D721Med (cell line): ENCODE results near the gene MAST4.

Experiments used
- DNase-seq: peaks from one replicate; pipeline ENCODE4 v3.0.0; 2011; ENCODE audit warnings: low spot score; ENCODE audit not compliant: insufficient read length
- FAIRE-seq: peaks from 2 replicates; lab custom pipeline; 2011; peaks lifted over from hg19 to GRCh38; lab: Jason Lieb, UNC
- CTCF ChIP-seq: IDR thresholded peaks from 2 replicates; pipeline ENCODE4 v1.5.1; 2012; ENCODE audit warnings: mild to moderate bottlenecking, control low read depth; ENCODE audit not compliant: insufficient read depth; ENCODE audit errors: missing control alignments

Gene MAST4

GRCh38 chr5:67035098-67035740 is 439.0 kb downstream of the MAST4 start:
- no peak for TF ChIP-seq CTCF
- FAIRE-seq, result no peak
- DNase-seq, result no peak

DNA sequence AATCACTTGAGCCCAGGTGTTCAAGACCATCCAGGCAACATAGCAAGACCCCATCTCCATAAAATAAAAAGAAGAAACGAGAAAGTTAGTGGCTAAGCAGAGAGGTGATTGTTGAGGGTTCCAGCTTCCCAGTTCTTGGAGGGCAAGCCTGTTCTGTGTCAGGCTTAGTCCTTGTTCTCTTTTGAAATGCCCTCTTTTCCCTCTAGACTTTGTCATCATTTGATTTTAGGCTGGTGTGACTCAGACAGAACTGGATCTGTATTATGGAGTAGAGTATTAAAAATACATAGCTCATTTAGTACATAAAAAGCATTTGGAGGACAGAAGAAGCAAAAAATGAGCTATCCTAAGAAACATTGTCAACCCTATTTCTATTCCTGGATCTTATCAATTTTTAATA is 441.0 kb downstream of the MAST4 start:
- no peak for DNase-seq
- no peak for FAIRE-seq
- no peak for TF ChIP-seq CTCF

GRCh38 chr5:67038817-67039603 is 442.8 kb downstream of the MAST4 start:
- no peak for FAIRE-seq
- DNase-seq, result no peak
- TF ChIP-seq CTCF, result no peak

GRCh38 chr5:67042176-67043003 is 446.2 kb downstream of the MAST4 start:
- no peak for TF ChIP-seq CTCF
- no peak for DNase-seq
- FAIRE-seq, result no peak

- DNase-seq, result no peak
- FAIRE-seq, result no peak
- no peak for TF ChIP-seq CTCF
Observed at GRCh38 chr5:67043796-67044511, 447.8 kb downstream of the MAST4 start.

DNA sequence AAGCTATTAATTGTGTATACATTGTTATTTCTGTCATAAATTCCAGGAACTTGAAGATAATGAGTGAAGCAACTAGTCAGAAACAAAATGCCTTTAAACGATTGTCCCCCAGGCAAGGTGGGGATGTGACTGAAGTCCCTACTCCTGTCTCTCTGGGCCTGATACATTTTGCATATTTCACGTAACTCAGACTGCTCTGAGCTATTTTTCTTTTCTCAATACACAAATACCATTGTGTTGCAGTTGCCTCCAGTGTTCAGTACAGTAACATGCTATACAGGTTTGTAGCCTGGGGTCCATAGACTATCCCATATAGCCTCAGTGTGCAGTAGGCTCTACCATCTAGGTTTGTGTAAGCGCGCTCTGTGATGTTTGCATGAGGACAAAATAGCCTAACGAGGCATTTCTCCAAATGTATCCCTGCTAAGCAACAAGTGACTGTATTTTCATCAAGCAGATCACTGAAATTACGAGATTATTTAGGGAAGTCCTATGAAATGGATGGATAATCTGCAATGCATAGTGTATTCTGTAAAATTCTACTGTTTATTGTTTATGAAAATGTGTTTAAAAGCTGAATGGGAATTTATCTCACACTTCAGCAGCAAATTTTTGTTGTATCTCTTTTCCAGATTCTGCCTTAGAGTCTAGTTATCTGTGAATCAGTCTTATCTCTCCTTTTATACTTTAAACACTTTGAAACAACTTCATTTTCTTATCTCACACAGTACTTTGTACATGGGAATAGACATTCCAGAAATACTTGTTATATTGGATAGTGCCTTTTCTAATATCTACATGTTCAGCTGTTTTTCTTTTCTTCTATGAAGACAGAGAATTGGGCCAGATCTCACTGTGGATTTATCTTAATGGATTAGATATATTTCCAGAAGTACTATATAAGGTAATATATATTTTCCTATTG is 449.9 kb downstream of the MAST4 start:
- DNase-seq (no peak), FAIRE-seq (no peak)
- TF ChIP-seq CTCF, result no peak
